A673 (cell line): ENCODE results near the gene SRA1.

Experiments
- CTCF ChIP-seq: fragments of 300-800, 200-600 bp; sonication (generic); conservative IDR thresholded peaks from 2 replicates; pipeline ENCODE4 v1.5.1; 2017; ENCODE audit warnings: low read depth, mild to moderate bottlenecking, antibody characterized with exemption, low read length, moderate library complexity, mixed read lengths
- EZH2 ChIP-seq: fragments of 200-600 bp; sonication (generic); IDR thresholded peaks from 2 replicates; pipeline ENCODE4 v1.6.1; 2017; ENCODE audit warnings: borderline replicate concordance, low read depth, mild to moderate bottlenecking, mixed read lengths, antibody characterized with exemption, low read length; ENCODE audit not compliant: poor library complexity, severe bottlenecking

- TF ChIP-seq CTCF (peak; percentile 49), EZH2 (no peak)
Observed at GRCh38 chr5:140547508-140548299, 9.6 kb downstream of the SRA1 start, which contains the start of gene EIF4EBP3.
